Fibroblast of lung (primary cell): ENCODE measurements around the gene FKBP4. TPM values are rescaled to one million over a fixed set of nuclear protein-coding genes. Genes with fewer than 3 reads are reported as not detected.

Experiments
- DNase-seq, 2 donors: peaks; one replicate each; pipeline versions ENCODE4 v3.0.0 to v3.0.0-alpha.2; 2010; ENCODE audit warnings: low read depth in 2 of 2
- H2AFZ ChIP-seq: 2 replicates; pipeline ENCODE4 v1.5.1; 2012; ENCODE audit warnings: low read length, control low read depth, inconsistent platforms
- H3K27ac ChIP-seq: 2 replicates; pipeline ENCODE4 v1.5.1; 2011; ENCODE audit warnings: low read length, control low read depth; ENCODE audit not compliant: insufficient read depth
- H3K27me3 ChIP-seq: 2 replicates; pipeline ENCODE4 v1.5.1; 2011; ENCODE audit warnings: mild to moderate bottlenecking, low read length; ENCODE audit not compliant: control insufficient read depth, insufficient read depth
- H3K36me3 ChIP-seq: 2 replicates; pipeline ENCODE4 v1.5.1; 2011; ENCODE audit warnings: low read length; ENCODE audit not compliant: control insufficient read depth, insufficient read depth
- H3K4me1 ChIP-seq: 2 replicates; pipeline ENCODE4 v1.5.1; 2011; ENCODE audit warnings: low read length; ENCODE audit not compliant: control insufficient read depth, insufficient read depth; ENCODE audit errors: extremely low read depth
- H3K4me2 ChIP-seq: 2 replicates; pipeline ENCODE4 v1.5.1; 2011; ENCODE audit warnings: low read length, control low read depth; ENCODE audit not compliant: insufficient read depth; ENCODE audit errors: extremely low read depth
- H3K4me3 ChIP-seq, 4 experiments: fragments of 200-600 bp in 1 of 4; sonication (generic) in 1 of 4; replicated peaks in 1 of 4; 2 replicates each; pipeline ENCODE4 v1.5.1; 2011 to 2016; ENCODE audit warnings: low read length in 4 of 4, low read depth in 3 of 4, mild to moderate bottlenecking in 3 of 4, control low read depth in 2 of 4, inconsistent platforms in 1 of 4, mixed read lengths in 1 of 4; ENCODE audit not compliant: insufficient read depth in 1 of 4; ENCODE audit errors: control extremely low read depth in 1 of 4
- H3K79me2 ChIP-seq: 2 replicates; pipeline ENCODE4 v1.5.1; 2012; ENCODE audit warnings: mild to moderate bottlenecking, low read length, inconsistent platforms; ENCODE audit not compliant: control insufficient read depth, insufficient read depth
- H3K9ac ChIP-seq: 2 replicates; pipeline ENCODE4 v1.5.1; 2011; ENCODE audit warnings: mild to moderate bottlenecking, low read length, control low read depth; ENCODE audit not compliant: insufficient read depth
- H3K9me3 ChIP-seq: 2 replicates; pipeline ENCODE4 v1.5.1; 2012; ENCODE audit warnings: low read depth, low read length; ENCODE audit not compliant: control insufficient read depth, insufficient read depth
- H4K20me1 ChIP-seq: 2 replicates; pipeline ENCODE4 v1.5.1; 2011; ENCODE audit warnings: low read length; ENCODE audit not compliant: control insufficient read depth, insufficient read depth; ENCODE audit errors: extremely low read depth
- CTCF ChIP-seq, 2 donors: IDR thresholded peaks in 1 of 2; conservative IDR thresholded peaks in 1 of 2; 1 replicate in 1 of 2; 2 replicates in 1 of 2; pipeline ENCODE4 v1.5.1; 2011 to 2012; ENCODE audit warnings: low read length in 2 of 2, control low read depth in 1 of 2, inconsistent platforms in 1 of 2, low read depth in 1 of 2, mild to moderate bottlenecking in 1 of 2
- EZH2 ChIP-seq: IDR thresholded peaks from 2 replicates; pipeline ENCODE4 v1.5.1; 2012; ENCODE audit warnings: low read length, control low read depth, mild to moderate bottlenecking; ENCODE audit errors: missing control alignments
- polyA plus RNA-seq, 2 donors: library from polyadenylated mRNA; depleted of rRNA in 1 of 2; stranded (reverse) in 1 of 2; unstranded in 1 of 2; fragments of >200 nt; gene quantifications; 2 replicates each; pipeline ENCODE4 v1.2.1, GENCODE V29; 2011 to 2012; ENCODE audit warnings: missing spikeins in 1 of 2
- total RNA-seq: library from RNA; depleted of rRNA; stranded (reverse); fragments of >200 nt; gene quantifications from 2 replicates; pipeline ENCODE4 v1.2.1, GENCODE V29; 2014

FKBP4 gene
- total and polyA plus RNA-seq, 2 donors (not counting 1 experiment from before 2014, with no cell fraction given), result 23.0 to 42.6 TPM

GRCh38 chr12:2813214-2814185 is 18.7 kb downstream of the FKBP4 start:
- H3K36me3 ChIP-seq, result peaks cover 5% of the 10 kb centered on the region
- H3K9ac ChIP-seq, result peak overlapping the region; percentile 63
- peak overlapping the region; percentile 45 for H2AFZ ChIP-seq
- TF ChIP-seq EZH2 (no peak), CTCF (conservative IDR thresholded peaks at IDR 0.05 in 1 of 2, IDR thresholded peaks at IDR 0.05 in 1 of 2; ENCODE audit: low read depth in 1 of 2, low read length in 2 of 2) (peak; percentile 80 to 83)
- peak overlapping the region; percentile 59 to 97 (median 78) for H3K4me3 ChIP-seq
- H4K20me1 ChIP-seq, result no peaks in the 10 kb centered on the region
- no peaks in the 10 kb centered on the region for H3K27me3 ChIP-seq
- peak overlapping the region; percentile 81 for H3K27ac ChIP-seq
- peak overlapping the region; percentile 96 for H3K4me2 ChIP-seq
- no peaks in the 10 kb centered on the region for H3K9me3 ChIP-seq
- peaks cover 12% of the 10 kb centered on the region for H3K79me2 ChIP-seq
- no peaks in the 10 kb centered on the region for H3K4me1 ChIP-seq
- peak; percentile 71 to 75 for DNase-seq

DNA sequence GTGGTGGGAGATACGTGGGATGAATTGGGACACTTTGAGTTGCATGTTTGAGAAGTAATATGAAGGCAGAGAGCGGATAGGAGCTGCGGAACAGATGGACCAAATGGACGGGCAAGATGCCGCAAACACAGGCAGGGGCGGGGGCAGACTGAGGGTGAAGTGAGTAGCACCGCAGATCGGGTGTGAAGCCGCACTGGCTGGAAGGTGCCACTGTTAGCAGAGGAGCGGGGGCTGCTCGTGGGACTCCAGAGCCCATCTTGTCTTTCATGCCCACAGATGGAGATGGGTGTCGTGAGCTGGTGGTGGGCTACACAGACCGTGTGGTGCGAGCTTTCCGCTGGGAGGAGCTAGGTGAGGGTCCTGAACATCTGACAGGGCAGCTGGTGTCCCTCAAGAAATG is 25.0 kb downstream of the FKBP4 start:
- Histone ChIP-seq H2AFZ (no peak overlapping the region), H3K27me3 (no peaks in the 10 kb centered on the region), H3K4me3 (no peak overlapping the region), H3K4me2 (no peak overlapping the region), H3K9me3 (no peaks in the 10 kb centered on the region), H3K36me3 (peaks cover 8% of the 10 kb centered on the region), H4K20me1 (no peaks in the 10 kb centered on the region), H3K9ac (no peak overlapping the region), H3K27ac (no peak overlapping the region), H3K4me1 (no peaks in the 10 kb centered on the region), H3K79me2 (peaks cover 5% of the 10 kb centered on the region)
- no peak for DNase-seq
- TF ChIP-seq EZH2 (no peak), CTCF (conservative IDR thresholded peaks at IDR 0.05 in 1 of 2, IDR thresholded peaks at IDR 0.05 in 1 of 2; ENCODE audit: low read depth in 1 of 2, low read length in 2 of 2) (no peak)

GRCh38 chr12:2820432-2820831 is 25.7 kb downstream of the FKBP4 start:
- H3K9me3 ChIP-seq, result no peaks in the 10 kb centered on the region
- H3K4me2 ChIP-seq, result no peak overlapping the region
- TF ChIP-seq EZH2, result no peak
- no peak for TF ChIP-seq CTCF (conservative IDR thresholded peaks at IDR 0.05 in 1 of 2, IDR thresholded peaks at IDR 0.05 in 1 of 2; ENCODE audit: low read depth in 1 of 2, low read length in 2 of 2)
- no peaks in the 10 kb centered on the region for H3K4me1 ChIP-seq
- no peak overlapping the region for H3K9ac ChIP-seq
- peaks cover 10% of the 10 kb centered on the region for H3K36me3 ChIP-seq
- no peak for DNase-seq
- no peak overlapping the region for H3K4me3 ChIP-seq
- H3K27ac ChIP-seq, result no peak overlapping the region
- peaks cover 2% of the 10 kb centered on the region for H3K79me2 ChIP-seq
- H2AFZ ChIP-seq, result no peak overlapping the region
- H3K27me3 ChIP-seq, result no peaks in the 10 kb centered on the region
- H4K20me1 ChIP-seq, result no peaks in the 10 kb centered on the region
